DOHH2 (cell line): ENCODE data around the gene DUSP2.

Experiments used
- H3F3A ChIP-seq: fragments of 200-600 bp; sonication (generic), shearing (Covaris generic); 2 replicates; pipeline ENCODE4 v1.6.0; 2016; ENCODE audit warnings: antibody characterized with exemption, mild to moderate bottlenecking; ENCODE audit not compliant: control insufficient read depth, insufficient read depth
- H3K27ac ChIP-seq: fragments of 200-600 bp; sonication (generic); 2 replicates; pipeline ENCODE4 v1.5.1; 2014; ENCODE audit warnings: low read depth, mild to moderate bottlenecking, low read length, moderate library complexity
- H3K27me3 ChIP-seq: fragments of 200-600 bp; sonication (generic); 2 replicates; pipeline ENCODE4 v1.6.1; 2014; ENCODE audit warnings: mild to moderate bottlenecking, low read length, mixed read lengths; ENCODE audit not compliant: control insufficient read depth
- H3K36me3 ChIP-seq: fragments of 200-600 bp; sonication (generic); 2 replicates; pipeline ENCODE4 v1.6.1; 2014; ENCODE audit warnings: mild to moderate bottlenecking, low read length, moderate library complexity, mixed read lengths; ENCODE audit not compliant: control insufficient read depth
- H3K4me1 ChIP-seq: fragments of 200-600 bp; sonication (generic); 2 replicates; pipeline ENCODE4 v1.6.1; 2014; ENCODE audit warnings: mild to moderate bottlenecking, low read length, mixed read lengths; ENCODE audit not compliant: control insufficient read depth
- H3K4me2 ChIP-seq: fragments of 200-600 bp; sonication (generic); 2 replicates; pipeline ENCODE4 v1.6.0; 2014; ENCODE audit warnings: mild to moderate bottlenecking, low read length, moderate library complexity
- H3K4me3 ChIP-seq: fragments of 200-600 bp; sonication (generic); 2 replicates; pipeline ENCODE4 v1.5.1; 2014; ENCODE audit warnings: mild to moderate bottlenecking, low read length, mixed read lengths
- H3K79me2 ChIP-seq: fragments of 200-600 bp; sonication (generic); 2 replicates; pipeline ENCODE4 v1.6.1; 2014; ENCODE audit warnings: mild to moderate bottlenecking, low read length, mixed read lengths; ENCODE audit not compliant: control insufficient read depth
- H3K9me2 ChIP-seq: fragments of 200-600 bp; sonication (generic); replicated peaks from 2 replicates; pipeline ENCODE4 v1.6.1; 2014; ENCODE audit warnings: mild to moderate bottlenecking, low read length, mixed read lengths; ENCODE audit not compliant: control insufficient read depth
- H3K9me3 ChIP-seq: fragments of 200-600 bp; sonication (generic); 2 replicates; pipeline ENCODE4 v1.6.1; 2014; ENCODE audit warnings: antibody characterized with exemption, low read length, mixed read lengths; ENCODE audit not compliant: control insufficient read depth, insufficient read depth
- H4K20me1 ChIP-seq: fragments of 200-600 bp; sonication (generic); 2 replicates; pipeline ENCODE4 v1.6.0; 2014; ENCODE audit warnings: low read depth, mild to moderate bottlenecking, antibody characterized with exemption, low read length, moderate library complexity; ENCODE audit not compliant: control insufficient read depth, insufficient read depth
- CTCF ChIP-seq: fragments of 200-600 bp; sonication (generic); IDR thresholded peaks from one replicate; pipeline ENCODE4 v1.5.1; 2014; ENCODE audit warnings: antibody characterized with exemption, mild to moderate bottlenecking, low read depth, low read length; ENCODE audit not compliant: poor library complexity, severe bottlenecking
- EZH2phosphoT487 ChIP-seq: fragments of 200-600 bp; sonication (generic); IDR thresholded peaks from 2 replicates; pipeline ENCODE4 v1.6.1; 2017; ENCODE audit warnings: borderline replicate concordance, mild to moderate bottlenecking, antibody characterized with exemption, low read length, moderate library complexity, mixed read lengths

DUSP2 gene

GRCh38 chr2:96103761-96104486 lies 41.3 kb downstream of the DUSP2 start:
- Histone ChIP-seq H3K36me3 (no peaks in the 10 kb centered on the region), H3K4me3 (peak overlapping the region; percentile 9), H3K27me3 (no peaks in the 10 kb centered on the region), H3F3A (no peaks in the 10 kb centered on the region), H4K20me1 (no peaks in the 10 kb centered on the region), H3K4me1 (peaks cover 16% of the 10 kb centered on the region), H3K27ac (no peak overlapping the region), H3K9me3 (peaks cover 15% of the 10 kb centered on the region), H3K79me2 (no peaks in the 10 kb centered on the region), H3K4me2 (peak overlapping the region; percentile 45), H3K9me2 (no peaks in the 10 kb centered on the region)
- TF ChIP-seq CTCF (no peak), EZH2phosphoT487 (no peak)

GRCh38 chr2:96103187-96103601 lies 42.0 kb downstream of the DUSP2 start:
- H3K9me3 ChIP-seq = peaks cover 15% of the 10 kb centered on the region
- H3K4me1 ChIP-seq = peaks cover 16% of the 10 kb centered on the region
- H3K27ac ChIP-seq = no peak overlapping the region
- no peak for TF ChIP-seq EZH2phosphoT487
- TF ChIP-seq CTCF = no peak
- peak overlapping the region; percentile 45 for H3K4me2 ChIP-seq
- H3K9me2 ChIP-seq = no peaks in the 10 kb centered on the region
- H3K79me2 ChIP-seq = no peaks in the 10 kb centered on the region
- H4K20me1 ChIP-seq = no peaks in the 10 kb centered on the region
- no peak overlapping the region for H3K4me3 ChIP-seq
- H3K27me3 ChIP-seq = no peaks in the 10 kb centered on the region
- H3F3A ChIP-seq = no peaks in the 10 kb centered on the region
- no peaks in the 10 kb centered on the region for H3K36me3 ChIP-seq

- Histone ChIP-seq H3K27ac (no peak overlapping the region), H3K4me1 (peaks cover 16% of the 10 kb centered on the region)
Measured at GRCh38 chr2:96102596-96103186, 42.5 kb downstream of the DUSP2 start.

More at GRCh38 chr2:96102596-96103186, 42.5 kb downstream of the DUSP2 start:
- no peaks in the 10 kb centered on the region for H4K20me1 ChIP-seq
- H3K9me2 ChIP-seq = no peaks in the 10 kb centered on the region
- TF ChIP-seq CTCF = no peak
- TF ChIP-seq EZH2phosphoT487 = no peak
- no peaks in the 10 kb centered on the region for H3K79me2 ChIP-seq
- H3F3A ChIP-seq = no peaks in the 10 kb centered on the region
- H3K27me3 ChIP-seq = no peaks in the 10 kb centered on the region
- no peaks in the 10 kb centered on the region for H3K36me3 ChIP-seq
- H3K4me3 ChIP-seq = no peak overlapping the region
- H3K9me3 ChIP-seq = peaks cover 15% of the 10 kb centered on the region
- no peak overlapping the region for H3K4me2 ChIP-seq
